ENCODE results near the gene ACBD4.

DNA sequence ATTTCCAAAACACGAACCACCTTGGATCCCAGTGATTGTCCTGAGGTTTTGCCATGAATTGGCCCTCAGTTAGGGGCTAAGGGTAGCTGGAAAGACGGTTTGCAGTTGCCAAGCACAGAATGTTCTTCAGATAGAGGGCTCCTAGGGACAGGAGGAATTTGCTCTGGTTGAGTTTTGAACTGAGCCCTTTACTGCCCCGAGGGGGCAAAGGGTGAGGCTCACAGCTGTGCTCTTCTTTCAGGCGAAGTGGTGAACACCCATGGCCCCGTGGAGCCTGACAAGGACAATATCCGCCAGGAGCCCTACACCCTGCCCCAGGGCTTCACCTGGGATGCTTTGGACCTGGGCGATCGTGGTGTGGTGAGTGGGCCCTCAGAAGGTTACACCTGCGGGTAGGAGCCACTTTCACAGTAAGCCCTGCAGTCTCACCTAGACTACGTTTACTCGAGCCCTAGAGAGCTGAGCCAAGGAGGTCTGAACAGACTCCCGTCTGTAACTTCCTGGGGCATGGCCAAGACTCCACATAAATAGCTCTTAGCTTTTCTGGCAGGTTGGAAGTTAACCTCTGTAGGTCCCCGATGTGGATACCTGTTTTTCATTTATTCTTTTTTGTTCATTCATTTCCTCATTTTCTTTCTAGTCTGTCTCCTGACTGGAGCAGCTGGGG lies 41.9 kb upstream of the ACBD4 start:
- TF ChIP-seq, protein P1, sequence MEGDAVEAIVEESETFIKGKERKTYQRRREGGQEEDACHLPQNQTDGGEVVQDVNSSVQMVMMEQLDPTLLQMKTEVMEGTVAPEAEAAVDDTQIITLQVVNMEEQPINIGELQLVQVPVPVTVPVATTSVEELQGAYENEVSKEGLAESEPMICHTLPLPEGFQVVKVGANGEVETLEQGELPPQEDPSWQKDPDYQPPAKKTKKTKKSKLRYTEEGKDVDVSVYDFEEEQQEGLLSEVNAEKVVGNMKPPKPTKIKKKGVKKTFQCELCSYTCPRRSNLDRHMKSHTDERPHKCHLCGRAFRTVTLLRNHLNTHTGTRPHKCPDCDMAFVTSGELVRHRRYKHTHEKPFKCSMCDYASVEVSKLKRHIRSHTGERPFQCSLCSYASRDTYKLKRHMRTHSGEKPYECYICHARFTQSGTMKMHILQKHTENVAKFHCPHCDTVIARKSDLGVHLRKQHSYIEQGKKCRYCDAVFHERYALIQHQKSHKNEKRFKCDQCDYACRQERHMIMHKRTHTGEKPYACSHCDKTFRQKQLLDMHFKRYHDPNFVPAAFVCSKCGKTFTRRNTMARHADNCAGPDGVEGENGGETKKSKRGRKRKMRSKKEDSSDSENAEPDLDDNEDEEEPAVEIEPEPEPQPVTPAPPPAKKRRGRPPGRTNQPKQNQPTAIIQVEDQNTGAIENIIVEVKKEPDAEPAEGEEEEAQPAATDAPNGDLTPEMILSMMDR (IDR thresholded peaks at IDR 0.05), result no peak
- no peak for TF ChIP-seq POLR2A (IDR thresholded peaks at IDR 0.05)
